PC-3 (cell line): Measurements from ENCODE around the gene CHN1. TPM values are rescaled to one million over a fixed set of nuclear protein-coding genes. Genes with fewer than 3 reads are reported as not detected.
A peak's percentile ranks its signal among the peaks of the same experiment; 100 is the strongest.

ENCODE experiments used
- ATAC-seq: fragments of 200-7000 bp; cut with Tn5 transposase; 2 replicates; pipeline ENCODE4 v1.9.1; 2020; ENCODE audit warnings: mild to moderate bottlenecking, moderate library complexity
- Bru-seq: library from RNA; stranded (reverse); fragments of 400-500 nt; gene quantifications from one replicate; lab custom pipeline; 2021; lab: Mats Ljungman, UMichigan
- BruChase-seq, 2 experiments: library from RNA; stranded (reverse); fragments of 400-500 nt; gene quantifications; one replicate each; lab custom pipeline; 2021; lab: Mats Ljungman, UMichigan
- BruUV-seq: library from RNA; stranded (reverse); fragments of 400-500 nt; replicated peaks from 2 replicates; lab custom pipeline; 2021; lab: Mats Ljungman, UMichigan
- CTCF ChIA-PET: fragments of 300-600 bp; sonication (Branson Sonifier 250); formaldehyde crosslinking; loops from one replicate; lab custom pipeline; 2022; ENCODE audit warnings: antibody characterized with exemption; lab: Charles Lee
- POLR2A ChIA-PET: fragments of 300-600 bp; sonication (Branson Sonifier 250); formaldehyde crosslinking; loops from one replicate; lab custom pipeline; 2022; ENCODE audit warnings: antibody characterized with exemption; ENCODE audit not compliant: unreplicated experiment; lab: Charles Lee
- DNase-seq: peaks from one replicate; pipeline ENCODE4 v3.0.0-alpha.2; 2015
- H2AFZ ChIP-seq: fragments of 300-600 bp; sonication (generic); 2 replicates; pipeline ENCODE4 v1.6.0; 2016; ENCODE audit warnings: antibody characterized with exemption, low read length
- H3F3A ChIP-seq: fragments of 300-600 bp; sonication (generic); one replicate; pipeline ENCODE4 v1.6.0; 2017; ENCODE audit warnings: antibody characterized with exemption, low read length, control low read depth, mild to moderate bottlenecking; ENCODE audit not compliant: unreplicated experiment
- H3K27ac ChIP-seq: fragments of 300-600 bp; sonication (generic); 2 replicates; pipeline ENCODE4 v1.5.1; 2016; ENCODE audit warnings: mild to moderate bottlenecking, low read length
- H3K27me3 ChIP-seq: fragments of 300-600 bp; sonication (generic); 2 replicates; pipeline ENCODE4 v1.6.1; 2016; ENCODE audit warnings: low read length, mixed read lengths
- H3K36me3 ChIP-seq: fragments of 300-600 bp; sonication (generic); 2 replicates; pipeline ENCODE4 v1.6.1; 2016; ENCODE audit warnings: low read depth, mixed run types, low read length, mixed read lengths
- H3K4me1 ChIP-seq: fragments of 300-600 bp; sonication (generic); 2 replicates; pipeline ENCODE4 v1.5.1; 2016; ENCODE audit warnings: low read length; ENCODE audit not compliant: insufficient read depth
- H3K4me2 ChIP-seq: fragments of 300-600 bp; sonication (generic); 2 replicates; pipeline ENCODE4 v1.6.0; 2016; ENCODE audit warnings: low read length
- H3K4me3 ChIP-seq: fragments of 300-600 bp; sonication (generic); 2 replicates; pipeline ENCODE4 v1.5.1; 2016; ENCODE audit warnings: mild to moderate bottlenecking, low read length, mixed read lengths
- H3K79me2 ChIP-seq: fragments of 300-600 bp; sonication (generic); 2 replicates; pipeline ENCODE4 v1.6.1; 2017; ENCODE audit warnings: low read length, mixed read lengths
- H3K9ac ChIP-seq: fragments of 300-600 bp; sonication (generic); 2 replicates; pipeline ENCODE4 v1.6.0; 2016; ENCODE audit warnings: mild to moderate bottlenecking, low read length
- H3K9me2 ChIP-seq: fragments of 300-600 bp; sonication (generic); replicated peaks from 2 replicates; pipeline ENCODE4 v1.6.1; 2016; ENCODE audit warnings: mixed run types, low read length, mixed read lengths
- H3K9me3 ChIP-seq: fragments of 300-600 bp; sonication (generic); 2 replicates; pipeline ENCODE4 v1.6.1; 2016; ENCODE audit warnings: low read length, mixed read lengths
- H4K20me1 ChIP-seq: fragments of 300-600 bp; sonication (generic); 2 replicates; pipeline ENCODE4 v1.6.1; 2016; ENCODE audit warnings: low read length, mixed read lengths
- EZH2 ChIP-seq: fragments of 300-600 bp; sonication (generic); IDR thresholded peaks from one replicate; pipeline ENCODE4 v1.6.1; 2017; ENCODE audit warnings: antibody characterized with exemption, mild to moderate bottlenecking, low read length; ENCODE audit not compliant: unreplicated experiment
- EZH2phosphoT487 ChIP-seq: fragments of 300-600 bp; sonication (generic); IDR thresholded peaks from 2 replicates; pipeline ENCODE4 v1.6.1; 2018; ENCODE audit warnings: mild to moderate bottlenecking, antibody characterized with exemption, low read length, borderline replicate concordance
- intact Hi-C: fragments of 100-400 bp; cut with micrococcal nuclease; formaldehyde crosslinking; loops from 2 replicates; pipeline ENCODE4 v1.9.0; 2023
- long read RNA-seq: library from polyadenylated mRNA; unstranded; transcript quantifications from one replicate; pipeline ENCODE4 v2.0.0, GENCODE V29; 2021; ENCODE audit not compliant: unreplicated experiment
- total RNA-seq: library from RNA; depleted of rRNA; stranded (reverse); fragments of >200 nt; gene quantifications from 2 replicates; pipeline ENCODE4 v1.2.3, GENCODE V29; 2014; rRNA removed
- TF ChIP-seq, protein P1 (sequence below): fragments of 300-600 bp; sonication (generic); conservative IDR thresholded peaks from 2 replicates; pipeline ENCODE4 v1.5.1; 2017; ENCODE audit warnings: antibody characterized with exemption, low read depth, mild to moderate bottlenecking, low read length

Gene CHN1, protein sequence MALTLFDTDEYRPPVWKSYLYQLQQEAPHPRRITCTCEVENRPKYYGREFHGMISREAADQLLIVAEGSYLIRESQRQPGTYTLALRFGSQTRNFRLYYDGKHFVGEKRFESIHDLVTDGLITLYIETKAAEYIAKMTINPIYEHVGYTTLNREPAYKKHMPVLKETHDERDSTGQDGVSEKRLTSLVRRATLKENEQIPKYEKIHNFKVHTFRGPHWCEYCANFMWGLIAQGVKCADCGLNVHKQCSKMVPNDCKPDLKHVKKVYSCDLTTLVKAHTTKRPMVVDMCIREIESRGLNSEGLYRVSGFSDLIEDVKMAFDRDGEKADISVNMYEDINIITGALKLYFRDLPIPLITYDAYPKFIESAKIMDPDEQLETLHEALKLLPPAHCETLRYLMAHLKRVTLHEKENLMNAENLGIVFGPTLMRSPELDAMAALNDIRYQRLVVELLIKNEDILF
- total RNA-seq (7.8 and 9.2 TPM in 2 replicates), Bru-seq, nascent RNA (percentile 49 among the genes with signal in this experiment), BruChase-seq, experiment 1, labeled RNA remaining after a 6-hour chase (percentile 39 among the genes with signal in this experiment), BruChase-seq, experiment 2, labeled RNA remaining after a 2-hour chase (percentile 51 among the genes with signal in this experiment)
- long read RNA-seq, transcript CHN1-205 (13 exons, 2,447 nt), result major isoform, 7 of 19 reads
- long read RNA-seq, partial matches to known transcripts, result 2 of 19 reads
- long read RNA-seq, other reads (novel, unspliced or antisense), result 8 of 19 reads

DNA sequence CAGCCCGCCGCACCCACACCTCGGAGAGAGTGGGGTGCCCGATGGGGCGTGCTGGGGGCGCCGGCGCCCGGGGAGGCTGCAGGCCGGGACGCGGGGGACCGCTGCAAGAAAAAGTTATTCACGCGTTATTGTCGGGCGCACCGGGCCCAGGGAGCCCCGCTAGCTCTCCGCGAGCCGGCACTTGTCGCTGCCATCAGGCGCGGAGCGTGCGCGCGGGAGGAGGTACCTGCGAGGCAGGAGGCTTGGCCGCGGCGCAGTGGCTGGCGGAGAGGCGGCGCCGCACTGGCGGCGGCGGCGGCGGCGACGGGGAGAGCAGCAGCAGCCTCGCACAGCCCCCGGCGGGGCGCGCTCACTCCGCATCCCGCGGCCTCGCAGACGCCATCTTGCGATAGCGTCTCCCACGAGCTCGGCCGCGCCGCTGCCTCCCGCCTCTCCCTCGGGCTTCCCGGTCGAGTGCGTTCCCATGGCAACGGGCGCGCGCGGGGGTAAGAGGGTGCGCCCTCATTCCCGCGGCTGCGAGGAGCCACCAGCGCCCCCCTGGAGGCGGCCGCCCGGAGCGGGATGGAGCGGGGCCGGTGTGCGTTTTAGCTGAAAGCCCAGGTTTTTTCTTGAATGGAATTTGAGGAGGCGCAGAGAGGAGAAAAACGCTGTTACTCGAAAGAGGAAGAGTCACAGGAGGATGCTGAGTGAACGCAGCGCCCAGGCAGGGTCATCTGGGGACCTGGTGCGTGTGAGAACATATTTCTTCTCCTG is at the start of gene CHN1:
Gene CHN1 (minus strand): TSS at position 402 of the 753 bp plus-strand sequence. CDS start 469 bp downstream, outside the sequence.
- H3K9me2 ChIP-seq, result no peaks in the 10 kb centered on the region
- DNase-seq (peak; percentile 61), ATAC-seq (peak; percentile 70)
- no peaks in the 10 kb centered on the region for H3F3A ChIP-seq
- no peaks in the 10 kb centered on the region for H3K9me3 ChIP-seq
- H3K9ac ChIP-seq, result peak within 1 kb of the TSS; percentile 56
- H3K27me3 ChIP-seq, result peaks cover 25% of the 10 kb centered on the region
- peaks cover 3% of the 10 kb centered on the region; the same call in 1 of the 2 replicates for H3K4me1 ChIP-seq
- ChIA-PET POLR2A (interaction anchor here (0.5 to 0.7 kb wide), 3 partner anchors 26 to 199 kb away, joined by 3 to 16 read pairs (median 5); no protein-coding TSS in a partner anchor), CTCF (interaction anchor here (1.0 to 1.3 kb wide), 2 partner anchors 234 to 256 kb away, joined by 3 to 18 read pairs; no protein-coding TSS in a partner anchor)
- H3K36me3 ChIP-seq, result no peaks in the 10 kb centered on the region
- H3K4me2 ChIP-seq, result peak within 1 kb of the TSS; percentile 90
- H2AFZ ChIP-seq, result peak within 1 kb of the TSS; percentile 91
- intact Hi-C loops, result no loop called here
- H3K4me3 ChIP-seq, result peak within 1 kb of the TSS; percentile 73
- no peaks in the 10 kb centered on the region for H4K20me1 ChIP-seq
- BruUV-seq, result no TSS peak
- no peak within 1 kb of the TSS for H3K27ac ChIP-seq
- TF ChIP-seq EZH2phosphoT487 (no peak), EZH2 (no peak)
- TF ChIP-seq, protein P1, sequence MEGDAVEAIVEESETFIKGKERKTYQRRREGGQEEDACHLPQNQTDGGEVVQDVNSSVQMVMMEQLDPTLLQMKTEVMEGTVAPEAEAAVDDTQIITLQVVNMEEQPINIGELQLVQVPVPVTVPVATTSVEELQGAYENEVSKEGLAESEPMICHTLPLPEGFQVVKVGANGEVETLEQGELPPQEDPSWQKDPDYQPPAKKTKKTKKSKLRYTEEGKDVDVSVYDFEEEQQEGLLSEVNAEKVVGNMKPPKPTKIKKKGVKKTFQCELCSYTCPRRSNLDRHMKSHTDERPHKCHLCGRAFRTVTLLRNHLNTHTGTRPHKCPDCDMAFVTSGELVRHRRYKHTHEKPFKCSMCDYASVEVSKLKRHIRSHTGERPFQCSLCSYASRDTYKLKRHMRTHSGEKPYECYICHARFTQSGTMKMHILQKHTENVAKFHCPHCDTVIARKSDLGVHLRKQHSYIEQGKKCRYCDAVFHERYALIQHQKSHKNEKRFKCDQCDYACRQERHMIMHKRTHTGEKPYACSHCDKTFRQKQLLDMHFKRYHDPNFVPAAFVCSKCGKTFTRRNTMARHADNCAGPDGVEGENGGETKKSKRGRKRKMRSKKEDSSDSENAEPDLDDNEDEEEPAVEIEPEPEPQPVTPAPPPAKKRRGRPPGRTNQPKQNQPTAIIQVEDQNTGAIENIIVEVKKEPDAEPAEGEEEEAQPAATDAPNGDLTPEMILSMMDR, result peak; percentile 38; the same call in 1 of the 2 replicates
- H3K79me2 ChIP-seq, result no peaks in the 10 kb centered on the region

DNA sequence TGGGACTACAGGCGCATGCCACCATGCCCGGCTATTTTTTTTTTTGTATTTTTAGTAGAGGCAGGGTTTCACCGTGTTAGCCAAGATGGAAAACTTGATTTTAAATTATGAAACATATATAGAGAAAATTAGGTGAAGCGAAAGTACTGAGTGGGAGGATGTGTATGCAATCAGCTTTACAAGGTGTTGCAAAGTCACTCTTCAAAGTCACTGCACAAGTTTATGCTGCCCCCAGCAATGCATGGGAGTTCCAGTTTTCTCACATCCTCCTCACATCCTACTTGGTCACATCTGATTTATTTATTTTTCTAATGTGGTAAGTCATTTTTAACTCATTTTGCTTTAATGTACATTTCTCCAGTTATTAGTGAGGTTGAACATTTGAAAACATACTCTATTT is 49.2 kb upstream of the CHN1 start:
- no TSS peak for BruUV-seq
- CTCF ChIA-PET, result no interaction called here

More for the DNA sequence above, 49.2 kb upstream of the CHN1 start:
- no peaks in the 10 kb centered on the region for H3K9me2 ChIP-seq
- no peak overlapping the region for H3K4me3 ChIP-seq
- H4K20me1 ChIP-seq, result no peaks in the 10 kb centered on the region
- no peak overlapping the region for H2AFZ ChIP-seq
- no peaks in the 10 kb centered on the region for H3K27me3 ChIP-seq
- POLR2A ChIA-PET, result no interaction called here
- no peaks in the 10 kb centered on the region for H3K4me1 ChIP-seq
- intact Hi-C loops, result no loop called here
- no peak overlapping the region for H3K27ac ChIP-seq
- H3K9me3 ChIP-seq, result no peaks in the 10 kb centered on the region
- ATAC-seq (no peak), DNase-seq (no peak)
- no peak overlapping the region for H3K4me2 ChIP-seq
- H3K36me3 ChIP-seq, result no peaks in the 10 kb centered on the region
- no peak overlapping the region for H3K9ac ChIP-seq
- no peaks in the 10 kb centered on the region for H3K79me2 ChIP-seq
- no peaks in the 10 kb centered on the region for H3F3A ChIP-seq
- TF ChIP-seq EZH2phosphoT487 (no peak), EZH2 (no peak)
- TF ChIP-seq, protein P1, result no peak
